Measurements from ENCODE around the gene IGSF3. TPM values are rescaled to one million over a fixed set of nuclear protein-coding genes. Genes with fewer than 3 reads are reported as not detected.

Gene IGSF3
- total and polyA plus RNA-seq, 7 experiments from 2014 or later = 0.04 to 0.63 (median 0.16) TPM; not detected in 3

DNA sequence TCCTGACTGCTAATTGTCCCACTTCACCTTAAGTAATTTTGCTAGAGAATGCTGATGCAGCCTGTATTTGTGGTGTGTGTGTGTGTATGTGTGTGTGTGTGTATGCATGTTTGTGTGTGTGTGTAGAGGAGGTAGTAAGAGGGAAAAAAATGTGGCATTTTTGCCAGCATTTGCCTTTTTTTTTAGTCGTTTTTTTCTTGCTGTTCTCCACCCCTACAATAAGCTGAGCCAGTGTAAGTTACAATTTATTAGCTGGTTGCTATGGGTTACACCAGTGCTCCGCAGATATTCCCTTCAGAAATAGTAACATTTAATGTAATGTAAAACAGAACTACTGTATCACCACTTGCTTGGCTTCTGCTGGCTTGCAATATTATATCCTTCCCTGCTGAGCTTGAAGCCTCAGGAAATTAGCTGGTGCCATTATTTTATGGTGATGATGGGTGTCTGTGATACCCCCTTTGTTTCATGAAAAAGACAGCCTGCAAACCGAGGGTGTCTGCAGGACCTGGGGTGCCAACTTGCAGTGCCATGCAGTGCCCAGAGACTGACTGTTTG is 23.4 kb upstream of the IGSF3 start:
- DNase-seq = no peak
- no peaks in the 10 kb centered on the region for H3K36me3 Mint-ChIP-seq
- CTCF ChIA-PET = interaction anchor here (1.1 kb wide), 1 partner anchor 8 kb away, joined by 3 read pairs; no protein-coding TSS in a partner anchor

DNA sequence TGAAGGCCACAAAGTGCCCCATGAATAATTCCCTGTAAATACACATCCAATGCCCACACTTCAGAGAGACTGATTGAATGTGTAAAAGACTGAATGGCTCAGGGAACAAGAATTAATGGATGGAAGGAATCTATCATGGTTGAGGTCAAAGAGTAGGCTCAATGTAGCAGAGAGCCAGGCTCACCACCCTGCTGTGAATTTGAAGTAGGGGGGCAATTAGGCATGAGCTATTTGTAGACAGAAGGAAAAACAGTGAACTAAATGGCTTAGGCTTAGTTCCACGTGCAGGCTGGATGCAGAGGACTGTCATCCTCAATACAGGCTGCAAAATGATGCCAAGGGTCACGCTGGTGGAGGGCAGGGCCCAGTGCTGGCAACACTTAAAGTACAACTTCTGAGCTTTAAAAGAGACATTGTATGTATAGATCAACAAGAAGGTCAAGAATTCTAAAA is 22.9 kb upstream of the IGSF3 start:
- intact Hi-C loops (cut with micrococcal nuclease) = no loop called here
- peaks cover 0 to 13% (median 4%) of the 10 kb centered on the region in 5 donors for H3K27me3 Mint-ChIP-seq
- H3K36me3 Mint-ChIP-seq = no peaks in the 10 kb centered on the region
- DNase-seq = no peak
- Histone ChIP-seq H3K27me3 (ENCODE audit: control insufficient read depth in 2 of 2, insufficient read depth in 2 of 2, low read length in 2 of 2) (no peaks in the 10 kb centered on the region), H3K4me3 (ENCODE audit: low read length) (no peak overlapping the region), H3K4me1 (ENCODE audit: control insufficient read depth in 2 of 2, insufficient read depth in 2 of 2, low read length in 2 of 2) (no peaks in the 10 kb centered on the region), H3K36me3 (ENCODE audit: control insufficient read depth in 2 of 3, insufficient read depth in 3 of 3, low read length in 3 of 3) (no peaks in the 10 kb centered on the region), H3K9me3 (ENCODE audit: control insufficient read depth in 2 of 3, low read length in 3 of 3) (no peaks in the 10 kb centered on the region), H3K27ac (ENCODE audit: low read depth, low read length) (no peak overlapping the region)
- ChIA-PET CTCF (interaction anchor here (1.1 kb wide), 1 partner anchor 8 kb away, joined by 3 read pairs; no protein-coding TSS in a partner anchor), POLR2A (no interaction called here)
- H3K9me3 Mint-ChIP-seq = no peaks in the 10 kb centered on the region
- ATAC-seq = no peak
- H3K4me3 Mint-ChIP-seq = no peak overlapping the region
- H3K27ac Mint-ChIP-seq = no peak overlapping the region
- peaks cover 0 to 4% (median 0%) of the 10 kb centered on the region in 7 donors for H3K4me1 Mint-ChIP-seq

More for the DNA sequence above, 23.4 kb upstream of the IGSF3 start:
- Histone ChIP-seq H3K4me3 (ENCODE audit: low read length) (no peak overlapping the region), H3K9me3 (ENCODE audit: control insufficient read depth in 2 of 3, low read length in 3 of 3) (no peaks in the 10 kb centered on the region), H3K27me3 (ENCODE audit: control insufficient read depth in 2 of 2, insufficient read depth in 2 of 2, low read length in 2 of 2) (no peaks in the 10 kb centered on the region), H3K4me1 (ENCODE audit: control insufficient read depth in 2 of 2, insufficient read depth in 2 of 2, low read length in 2 of 2) (no peaks in the 10 kb centered on the region), H3K27ac (ENCODE audit: low read depth, low read length) (no peak overlapping the region), H3K36me3 (ENCODE audit: control insufficient read depth in 2 of 3, insufficient read depth in 3 of 3, low read length in 3 of 3) (no peaks in the 10 kb centered on the region)
- H3K27ac Mint-ChIP-seq = no peak overlapping the region
- peaks cover 0 to 4% (median 0%) of the 10 kb centered on the region in 7 donors for H3K4me1 Mint-ChIP-seq
- peaks cover 0 to 13% (median 4%) of the 10 kb centered on the region in 5 donors for H3K27me3 Mint-ChIP-seq
- H3K9me3 Mint-ChIP-seq = no peaks in the 10 kb centered on the region
- POLR2A ChIA-PET = no interaction called here
- H3K4me3 Mint-ChIP-seq = no peak overlapping the region
- intact Hi-C loops (cut with micrococcal nuclease) = no loop called here
- no peak for ATAC-seq

DNA sequence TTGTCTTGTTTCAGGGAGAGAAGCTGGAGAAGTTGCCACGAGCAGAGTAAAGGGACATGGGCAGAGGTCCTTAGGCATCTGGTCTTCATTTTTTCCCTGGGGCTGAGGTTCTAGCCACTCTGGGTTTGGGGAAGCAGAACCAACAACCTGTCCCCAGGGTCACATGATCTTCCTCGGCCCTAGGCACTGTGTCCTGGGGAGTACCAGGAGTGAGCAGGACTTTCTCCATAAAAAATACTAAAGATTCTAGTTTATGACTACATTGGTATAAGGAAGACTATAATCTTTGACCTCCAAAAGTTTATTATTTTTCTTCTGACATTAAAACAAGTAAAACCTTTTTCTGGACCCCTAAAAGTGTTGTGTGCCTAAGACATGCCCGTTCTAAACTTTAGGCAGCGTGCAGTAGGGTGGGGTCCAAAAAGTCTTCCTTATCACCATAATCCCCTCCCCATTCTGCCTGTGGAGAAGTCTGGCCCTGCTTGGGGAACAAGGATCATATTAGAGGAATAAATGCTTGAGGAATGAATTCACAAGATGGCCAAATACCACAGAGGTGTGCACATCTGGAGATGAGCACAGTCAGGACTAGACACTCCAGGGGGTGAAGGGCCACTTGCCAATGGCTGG is 19.3 kb upstream of the IGSF3 start:
- Histone ChIP-seq H3K27ac (ENCODE audit: low read depth, low read length) (no peak overlapping the region), H3K36me3 (ENCODE audit: control insufficient read depth in 2 of 3, insufficient read depth in 3 of 3, low read length in 3 of 3) (no peaks in the 10 kb centered on the region), H3K4me1 (ENCODE audit: control insufficient read depth in 2 of 2, insufficient read depth in 2 of 2, low read length in 2 of 2) (no peaks in the 10 kb centered on the region), H3K4me3 (ENCODE audit: low read length) (no peak overlapping the region), H3K9me3 (ENCODE audit: control insufficient read depth in 2 of 3, low read length in 3 of 3) (no peaks in the 10 kb centered on the region), H3K27me3 (ENCODE audit: control insufficient read depth in 2 of 2, insufficient read depth in 2 of 2, low read length in 2 of 2) (no peaks in the 10 kb centered on the region)
- Mint-ChIP-seq H3K36me3 (no peaks in the 10 kb centered on the region), H3K4me1 (peaks cover 0 to 4% (median 0%) of the 10 kb centered on the region in 7 donors), H3K9me3 (no peaks in the 10 kb centered on the region), H3K27ac (no peak overlapping the region), H3K4me3 (no peak overlapping the region), H3K27me3 (peaks cover 0 to 4% (median 0%) of the 10 kb centered on the region in 5 donors)
- no peak for DNase-seq
- intact Hi-C loops (cut with micrococcal nuclease) = no loop called here
- POLR2A ChIA-PET = no interaction called here
- ATAC-seq = no peak
- CTCF ChIA-PET = no interaction called here

DNA sequence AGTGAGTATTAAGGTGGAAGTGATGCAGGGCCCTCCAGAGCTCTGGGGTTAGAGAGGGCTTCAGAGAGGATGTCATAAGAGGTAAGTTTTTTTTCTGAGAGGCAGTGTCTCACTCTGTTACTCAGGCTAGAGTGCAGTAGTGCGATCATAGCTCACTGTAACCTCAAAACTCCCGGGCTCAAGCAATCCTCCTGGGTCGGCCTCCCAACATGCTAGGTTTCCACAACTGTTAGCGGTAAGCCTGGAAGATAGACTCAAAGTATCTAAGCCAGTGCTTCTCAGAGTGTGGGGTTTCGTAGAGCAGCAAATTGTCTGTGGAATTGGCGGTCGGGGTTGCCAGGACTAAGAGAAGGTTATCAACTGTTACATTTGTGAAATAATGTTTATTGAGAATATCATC is 18.6 kb upstream of the IGSF3 start:
- intact Hi-C loops (cut with micrococcal nuclease) = no loop called here
- Histone ChIP-seq H3K9me3 (ENCODE audit: control insufficient read depth in 2 of 3, low read length in 3 of 3) (no peaks in the 10 kb centered on the region), H3K27ac (ENCODE audit: low read depth, low read length) (no peak overlapping the region), H3K36me3 (ENCODE audit: control insufficient read depth in 2 of 3, insufficient read depth in 3 of 3, low read length in 3 of 3) (no peaks in the 10 kb centered on the region), H3K4me1 (ENCODE audit: control insufficient read depth in 2 of 2, insufficient read depth in 2 of 2, low read length in 2 of 2) (no peaks in the 10 kb centered on the region), H3K4me3 (ENCODE audit: low read length) (no peak overlapping the region), H3K27me3 (ENCODE audit: control insufficient read depth in 2 of 2, insufficient read depth in 2 of 2, low read length in 2 of 2) (no peaks in the 10 kb centered on the region)
- H3K4me1 Mint-ChIP-seq = peaks cover 0 to 4% (median 0%) of the 10 kb centered on the region in 7 donors
- no peak for DNase-seq
- H3K27ac Mint-ChIP-seq = peak overlapping the region in 1 of 9 donors; percentile 2
- no peak overlapping the region for H3K4me3 Mint-ChIP-seq
- POLR2A ChIA-PET = no interaction called here
- no peaks in the 10 kb centered on the region for H3K9me3 Mint-ChIP-seq
- ATAC-seq = no peak
- peaks cover 0 to 2% (median 0%) of the 10 kb centered on the region in 5 donors for H3K27me3 Mint-ChIP-seq
- CTCF ChIA-PET = no interaction called here
- no peaks in the 10 kb centered on the region for H3K36me3 Mint-ChIP-seq

DNA sequence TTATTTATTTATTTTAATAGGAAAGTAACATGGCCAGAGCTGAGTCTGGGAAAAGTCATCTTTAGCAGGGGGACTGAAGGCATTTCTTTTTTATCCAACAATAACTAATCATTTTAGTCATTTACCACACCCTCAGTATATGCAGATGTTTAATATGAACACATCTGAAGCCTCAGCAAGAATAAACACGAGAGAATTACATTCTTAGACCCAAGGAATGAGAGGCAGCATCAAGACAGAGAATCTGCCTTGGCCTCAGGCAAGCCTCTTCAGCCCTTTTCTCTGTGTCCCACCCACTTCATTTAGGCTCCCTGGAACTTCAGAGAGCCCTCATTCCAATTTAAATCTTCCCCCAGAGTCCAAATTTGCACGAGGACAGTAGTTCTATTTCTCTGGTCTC is 17.0 kb upstream of the IGSF3 start:
- H3K4me3 ChIP-seq (ENCODE audit: low read length) = no peak overlapping the region
- no peak overlapping the region for H3K27ac Mint-ChIP-seq
- ChIA-PET CTCF (no interaction called here), POLR2A (no interaction called here)
- H3K27me3 ChIP-seq (ENCODE audit: control insufficient read depth in 2 of 2, insufficient read depth in 2 of 2, low read length in 2 of 2) = no peaks in the 10 kb centered on the region
- H3K9me3 Mint-ChIP-seq = no peaks in the 10 kb centered on the region
- no peak overlapping the region for H3K27ac ChIP-seq (ENCODE audit: low read depth, low read length)
- DNase-seq = no peak
- H3K9me3 ChIP-seq (ENCODE audit: control insufficient read depth in 2 of 3, low read length in 3 of 3) = no peaks in the 10 kb centered on the region
- peaks cover 0 to 6% (median 0%) of the 10 kb centered on the region in 5 donors for H3K27me3 Mint-ChIP-seq
- ATAC-seq = no peak
- no peaks in the 10 kb centered on the region for H3K36me3 ChIP-seq (ENCODE audit: control insufficient read depth in 2 of 3, insufficient read depth in 3 of 3, low read length in 3 of 3)
- peaks cover 0 to 4% (median 0%) of the 10 kb centered on the region in 7 donors for H3K4me1 Mint-ChIP-seq
- intact Hi-C loops (cut with micrococcal nuclease) = no loop called here
- H3K4me1 ChIP-seq (ENCODE audit: control insufficient read depth in 2 of 2, insufficient read depth in 2 of 2, low read length in 2 of 2) = no peaks in the 10 kb centered on the region
- no peak overlapping the region for H3K4me3 Mint-ChIP-seq
- no peaks in the 10 kb centered on the region for H3K36me3 Mint-ChIP-seq

DNA sequence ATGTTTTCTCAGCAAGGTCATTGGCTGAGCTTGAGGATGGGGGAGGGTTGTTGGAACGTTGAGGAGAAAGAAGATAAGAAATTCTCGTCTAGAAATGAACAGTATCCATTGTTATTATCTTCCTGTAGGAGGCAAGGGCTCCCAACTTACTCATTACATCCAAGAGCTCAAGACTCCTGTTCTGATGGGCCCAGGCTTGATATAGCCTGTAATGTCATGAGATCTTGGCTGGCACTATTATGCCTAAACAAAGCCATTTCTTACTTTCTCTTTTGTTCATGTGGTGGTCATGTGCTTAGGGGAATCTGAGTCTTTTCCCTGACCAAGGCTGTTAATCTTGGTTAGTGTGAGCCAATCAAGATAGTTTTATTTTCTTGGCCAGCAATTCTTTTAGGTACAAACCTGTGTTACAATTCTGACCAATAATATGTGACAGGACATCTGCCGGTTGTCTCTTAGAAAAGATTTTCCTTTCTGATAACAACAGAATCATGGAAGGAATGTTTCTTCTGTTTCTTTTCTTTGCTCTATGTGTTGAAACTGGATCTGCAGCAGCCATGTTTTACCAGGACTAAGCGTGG is 15.2 kb upstream of the IGSF3 start:
- CTCF ChIA-PET = no interaction called here
- Histone ChIP-seq H3K4me3 (ENCODE audit: low read length) (no peak overlapping the region), H3K27me3 (ENCODE audit: control insufficient read depth in 2 of 2, insufficient read depth in 2 of 2, low read length in 2 of 2) (no peaks in the 10 kb centered on the region), H3K4me1 (ENCODE audit: control insufficient read depth in 2 of 2, insufficient read depth in 2 of 2, low read length in 2 of 2) (no peaks in the 10 kb centered on the region), H3K36me3 (ENCODE audit: control insufficient read depth in 2 of 3, insufficient read depth in 3 of 3, low read length in 3 of 3) (no peaks in the 10 kb centered on the region), H3K27ac (ENCODE audit: low read depth, low read length) (no peak overlapping the region), H3K9me3 (ENCODE audit: control insufficient read depth in 2 of 3, low read length in 3 of 3) (no peaks in the 10 kb centered on the region)
- H3K36me3 Mint-ChIP-seq = peaks cover 0 to 4% (median 0%) of the 10 kb centered on the region in 5 donors
- peaks cover 0 to 18% (median 6%) of the 10 kb centered on the region in 5 donors for H3K27me3 Mint-ChIP-seq
- no peak overlapping the region for H3K27ac Mint-ChIP-seq
- POLR2A ChIA-PET = no interaction called here
- H3K4me3 Mint-ChIP-seq = no peak overlapping the region
- H3K9me3 Mint-ChIP-seq = peaks cover 0 to 1% (median 0%) of the 10 kb centered on the region in 11 donors
- intact Hi-C loops (cut with micrococcal nuclease) = no loop called here
- H3K4me1 Mint-ChIP-seq = peaks cover 0 to 4% (median 0%) of the 10 kb centered on the region in 7 donors
- DNase-seq (no peak), ATAC-seq (no peak)
